Adrenal gland (tissue), 5 donors: ENCODE measurements around the gene ZNF460.

ENCODE experiments used
- POLR2A ChIP-seq, 2 donors: fragments of 450-650 bp; IDR thresholded peaks; one replicate each; pipeline ENCODE4 v1.6.1; 2017; ENCODE audit warnings: antibody characterized with exemption in 2 of 2, mild to moderate bottlenecking in 2 of 2, moderate library complexity in 1 of 2
- TF ChIP-seq, protein P1 (sequence below), 6 experiments: fragments of 450-650 bp in 4 of 6; fragments of 200-600 bp in 2 of 6; sonication (generic) in 1 of 6; IDR thresholded peaks; 1 replicate in 5 of 6; 2 replicates in 1 of 6; pipeline versions ENCODE4 v1.5.1 to v1.8.0; 2016 to 2021; ENCODE audit warnings: antibody characterized with exemption in 6 of 6, mild to moderate bottlenecking in 2 of 6, moderate library complexity in 1 of 6
- donor health status: DM: no; HTN: no; CAD: no.

DNA sequence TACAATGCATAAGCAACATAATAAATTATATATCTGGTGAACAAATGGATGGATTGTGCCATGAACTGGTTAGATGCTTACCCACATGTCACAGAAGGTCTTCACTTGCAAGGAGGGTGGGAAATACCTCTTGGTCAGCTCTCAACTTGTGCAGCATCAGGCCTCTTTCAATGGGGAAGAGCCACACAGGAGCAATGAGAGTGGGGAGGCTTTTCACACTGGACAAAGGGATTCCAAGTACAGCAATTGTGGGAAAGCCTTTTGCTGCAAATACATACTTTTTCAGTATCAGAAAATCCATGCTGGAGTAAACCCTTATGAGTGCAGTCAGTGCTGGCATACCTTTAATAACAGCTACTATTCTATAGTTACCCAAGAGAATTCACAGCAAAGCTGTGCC is 28.2 kb downstream of the ZNF460 start:
- TF ChIP-seq, protein P1, sequence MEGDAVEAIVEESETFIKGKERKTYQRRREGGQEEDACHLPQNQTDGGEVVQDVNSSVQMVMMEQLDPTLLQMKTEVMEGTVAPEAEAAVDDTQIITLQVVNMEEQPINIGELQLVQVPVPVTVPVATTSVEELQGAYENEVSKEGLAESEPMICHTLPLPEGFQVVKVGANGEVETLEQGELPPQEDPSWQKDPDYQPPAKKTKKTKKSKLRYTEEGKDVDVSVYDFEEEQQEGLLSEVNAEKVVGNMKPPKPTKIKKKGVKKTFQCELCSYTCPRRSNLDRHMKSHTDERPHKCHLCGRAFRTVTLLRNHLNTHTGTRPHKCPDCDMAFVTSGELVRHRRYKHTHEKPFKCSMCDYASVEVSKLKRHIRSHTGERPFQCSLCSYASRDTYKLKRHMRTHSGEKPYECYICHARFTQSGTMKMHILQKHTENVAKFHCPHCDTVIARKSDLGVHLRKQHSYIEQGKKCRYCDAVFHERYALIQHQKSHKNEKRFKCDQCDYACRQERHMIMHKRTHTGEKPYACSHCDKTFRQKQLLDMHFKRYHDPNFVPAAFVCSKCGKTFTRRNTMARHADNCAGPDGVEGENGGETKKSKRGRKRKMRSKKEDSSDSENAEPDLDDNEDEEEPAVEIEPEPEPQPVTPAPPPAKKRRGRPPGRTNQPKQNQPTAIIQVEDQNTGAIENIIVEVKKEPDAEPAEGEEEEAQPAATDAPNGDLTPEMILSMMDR (IDR thresholded peaks at IDR 0.05) = no peak
- TF ChIP-seq POLR2A (IDR thresholded peaks at IDR 0.05) = no peak
